ENCODE results near the gene DDX55.

DNA sequence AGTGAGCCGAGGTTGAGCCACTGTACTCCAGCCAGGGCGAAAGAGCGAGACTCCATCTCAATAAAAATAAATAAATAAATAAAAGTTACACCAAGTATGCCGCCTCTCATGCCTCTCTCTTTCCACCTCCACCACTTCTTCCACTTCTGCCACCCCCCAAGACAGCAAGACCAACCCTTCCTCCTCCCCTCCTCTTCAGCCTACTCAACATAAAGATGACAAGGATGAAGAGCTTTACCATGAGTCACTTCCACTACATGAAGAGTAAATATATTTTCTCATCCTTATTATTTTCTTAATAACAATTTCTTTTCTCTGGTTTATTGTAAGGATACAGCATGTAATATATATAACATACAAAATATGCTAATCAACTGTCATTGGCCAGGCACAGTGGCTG lies 21.1 kb upstream of the DDX55 start:
- TF ChIP-seq, protein P1, sequence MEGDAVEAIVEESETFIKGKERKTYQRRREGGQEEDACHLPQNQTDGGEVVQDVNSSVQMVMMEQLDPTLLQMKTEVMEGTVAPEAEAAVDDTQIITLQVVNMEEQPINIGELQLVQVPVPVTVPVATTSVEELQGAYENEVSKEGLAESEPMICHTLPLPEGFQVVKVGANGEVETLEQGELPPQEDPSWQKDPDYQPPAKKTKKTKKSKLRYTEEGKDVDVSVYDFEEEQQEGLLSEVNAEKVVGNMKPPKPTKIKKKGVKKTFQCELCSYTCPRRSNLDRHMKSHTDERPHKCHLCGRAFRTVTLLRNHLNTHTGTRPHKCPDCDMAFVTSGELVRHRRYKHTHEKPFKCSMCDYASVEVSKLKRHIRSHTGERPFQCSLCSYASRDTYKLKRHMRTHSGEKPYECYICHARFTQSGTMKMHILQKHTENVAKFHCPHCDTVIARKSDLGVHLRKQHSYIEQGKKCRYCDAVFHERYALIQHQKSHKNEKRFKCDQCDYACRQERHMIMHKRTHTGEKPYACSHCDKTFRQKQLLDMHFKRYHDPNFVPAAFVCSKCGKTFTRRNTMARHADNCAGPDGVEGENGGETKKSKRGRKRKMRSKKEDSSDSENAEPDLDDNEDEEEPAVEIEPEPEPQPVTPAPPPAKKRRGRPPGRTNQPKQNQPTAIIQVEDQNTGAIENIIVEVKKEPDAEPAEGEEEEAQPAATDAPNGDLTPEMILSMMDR (conservative IDR thresholded peaks at IDR 0.05 in 1 of 2, IDR thresholded peaks at IDR 0.05 in 1 of 2; ENCODE audit: extremely low read depth in 1 of 2, insufficient read depth in 1 of 2, low read depth in 1 of 2, low read length in 2 of 2), result no peak
- no peak for TF ChIP-seq EZH2 (IDR thresholded peaks at IDR 0.05; ENCODE audit: borderline replicate concordance, low read length)

Data from mammary epithelial cell (primary cell).